Left ventricle myocardium superior (tissue), 1 donor: Measurements from ENCODE around the gene MATN3. TPM values are rescaled to one million over a fixed set of nuclear protein-coding genes. Genes with fewer than 3 reads are reported as not detected.

ENCODE experiments used
- ATAC-seq: fragments of 200-7000 bp; cut with Tn5 transposase; one replicate; pipeline ENCODE4 v1.9.1; 2020; ENCODE audit warnings: mild to moderate bottlenecking, moderate library complexity
- DNase-seq: peaks from one replicate; pipeline ENCODE4 v3.0.0-alpha.2; 2020
- intact Hi-C: fragments of 100-400 bp; cut with micrococcal nuclease; formaldehyde crosslinking; loops from one replicate; pipeline ENCODE4 v1.11.0; 2022
- total RNA-seq: library from RNA; stranded (reverse); fragmentation: NEBNext Ultra II Directional; extraction: Animal tissue kit (Norgen Biotek cat#: 25700); gene quantifications from one replicate; pipeline ENCODE4 v1.2.1, GENCODE V29; 2021
- donor health status: DM: no; HTN: yes; CAD: no; lungs with severe emphysema.

Gene MATN3
- total RNA-seq, 1 donor from 2014 or later, result 0.32 TPM

- no peak for DNase-seq
- intact Hi-C loops, result no loop called here
- ATAC-seq, result no peak
Observed at GRCh38 chr2:20040489-20041172, 28.2 kb upstream of the MATN3 start.

- intact Hi-C loops, result no loop called here
- no peak for ATAC-seq
- no peak for DNase-seq
Observed at GRCh38 chr2:20037660-20038059, 25.2 kb upstream of the MATN3 start.

GRCh38 chr2:20035955-20036666, 23.6 kb upstream of the MATN3 start:
- ATAC-seq, result no peak

GRCh38 chr2:20034821-20035220, 22.4 kb upstream of the MATN3 start:
- no peak for ATAC-seq
- intact Hi-C loops, result no loop called here
- DNase-seq, result no peak

More at GRCh38 chr2:20035955-20036666, 23.6 kb upstream of the MATN3 start:
- intact Hi-C loops, result no loop called here
- DNase-seq, result no peak

GRCh38 chr2:20034218-20034617, 21.8 kb upstream of the MATN3 start:
- ATAC-seq (peak; percentile 94), DNase-seq (no peak)
- intact Hi-C loops, result no loop called here

- intact Hi-C loops, result no loop called here
- ATAC-seq (peak; percentile 67), DNase-seq (no peak)
Observed at GRCh38 chr2:20033322-20033721, 20.9 kb upstream of the MATN3 start.

- intact Hi-C loops, result no loop called here
- no peak for ATAC-seq
- DNase-seq, result no peak
Observed at GRCh38 chr2:20030224-20030623, 17.8 kb upstream of the MATN3 start.

- DNase-seq (no peak), ATAC-seq (peak; percentile 65)
- intact Hi-C loops, result no loop called here
Observed at GRCh38 chr2:20027705-20028434, 15.4 kb upstream of the MATN3 start.

GRCh38 chr2:20027260-20027677, 14.8 kb upstream of the MATN3 start:
- intact Hi-C loops, result no loop called here
- ATAC-seq (peak; percentile 25), DNase-seq (no peak)

- ATAC-seq, result no peak
- no peak for DNase-seq
- intact Hi-C loops, result no loop called here
Observed at GRCh38 chr2:20025065-20025786, 12.8 kb upstream of the MATN3 start.

GRCh38 chr2:20023688-20024087, 11.2 kb upstream of the MATN3 start:
- ATAC-seq (no peak), DNase-seq (no peak)
- intact Hi-C loops, result no loop called here

- ATAC-seq, result no peak
- no peak for DNase-seq
- intact Hi-C loops, result no loop called here
Observed at GRCh38 chr2:20021405-20022009, 9.0 kb upstream of the MATN3 start.

- ATAC-seq (peak; percentile 41), DNase-seq (no peak)
- intact Hi-C loops, result no loop called here
Observed at GRCh38 chr2:20019747-20020146, 7.3 kb upstream of the MATN3 start.

- DNase-seq (no peak), ATAC-seq (peak; percentile 69)
- intact Hi-C loops, result no loop called here
Observed at GRCh38 chr2:20018601-20019152, 6.2 kb upstream of the MATN3 start.

GRCh38 chr2:20016346-20016745, 3.9 kb upstream of the MATN3 start:
- no peak for ATAC-seq
- intact Hi-C loops, result no loop called here
- no peak for DNase-seq

- no peak for DNase-seq
- intact Hi-C loops, result no loop called here
- ATAC-seq, result peak; percentile 39
Observed at GRCh38 chr2:20015482-20016083, 3.1 kb upstream of the MATN3 start.

- DNase-seq, result peak; percentile 34
- peak; percentile 55 for ATAC-seq
- intact Hi-C loops, result loop anchor here (5.0 kb wide), 1 partner anchor 84 kb away; no protein-coding TSS in a partner anchor
Observed at GRCh38 chr2:20013126-20013849, 820 bp upstream of the MATN3 start.

GRCh38 chr2:20012032-20012281, 511 bp downstream of the MATN3 start:
- ATAC-seq (no peak), DNase-seq (no peak)
- intact Hi-C loops, result loop anchor here (5.0 kb wide), 1 partner anchor 85 kb away; no protein-coding TSS in a partner anchor
